LNCAP (cell line): ENCODE results near the gene SZRD1.

Source experiments
- TF ChIP-seq, protein P1 (sequence below): fragments of 450-650 bp; IDR thresholded peaks from 2 replicates; pipeline ENCODE4 v1.5.1; 2017; ENCODE audit warnings: mild to moderate bottlenecking

Gene SZRD1

DNA sequence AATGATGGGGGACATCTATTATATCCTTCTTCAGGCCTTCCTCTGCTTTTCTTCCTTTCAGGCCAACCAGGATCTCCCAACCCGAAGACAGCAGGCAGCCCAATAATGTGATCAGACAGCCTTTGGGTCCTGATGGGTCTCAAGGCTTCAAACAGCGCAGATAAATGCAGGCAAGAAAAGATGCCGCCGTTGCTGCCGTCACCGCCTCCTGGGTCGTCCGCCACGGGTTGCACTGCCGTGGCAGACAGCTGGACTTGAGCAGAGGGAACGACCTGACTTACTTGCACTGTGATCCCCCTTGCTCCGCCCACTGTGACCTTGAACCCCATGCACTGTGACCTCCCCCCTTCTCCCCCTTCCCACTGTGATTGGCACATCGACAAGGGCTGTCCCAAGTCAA, 27.9 kb downstream of the SZRD1 start:
- TF ChIP-seq, protein P1, sequence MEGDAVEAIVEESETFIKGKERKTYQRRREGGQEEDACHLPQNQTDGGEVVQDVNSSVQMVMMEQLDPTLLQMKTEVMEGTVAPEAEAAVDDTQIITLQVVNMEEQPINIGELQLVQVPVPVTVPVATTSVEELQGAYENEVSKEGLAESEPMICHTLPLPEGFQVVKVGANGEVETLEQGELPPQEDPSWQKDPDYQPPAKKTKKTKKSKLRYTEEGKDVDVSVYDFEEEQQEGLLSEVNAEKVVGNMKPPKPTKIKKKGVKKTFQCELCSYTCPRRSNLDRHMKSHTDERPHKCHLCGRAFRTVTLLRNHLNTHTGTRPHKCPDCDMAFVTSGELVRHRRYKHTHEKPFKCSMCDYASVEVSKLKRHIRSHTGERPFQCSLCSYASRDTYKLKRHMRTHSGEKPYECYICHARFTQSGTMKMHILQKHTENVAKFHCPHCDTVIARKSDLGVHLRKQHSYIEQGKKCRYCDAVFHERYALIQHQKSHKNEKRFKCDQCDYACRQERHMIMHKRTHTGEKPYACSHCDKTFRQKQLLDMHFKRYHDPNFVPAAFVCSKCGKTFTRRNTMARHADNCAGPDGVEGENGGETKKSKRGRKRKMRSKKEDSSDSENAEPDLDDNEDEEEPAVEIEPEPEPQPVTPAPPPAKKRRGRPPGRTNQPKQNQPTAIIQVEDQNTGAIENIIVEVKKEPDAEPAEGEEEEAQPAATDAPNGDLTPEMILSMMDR = no peak

DNA sequence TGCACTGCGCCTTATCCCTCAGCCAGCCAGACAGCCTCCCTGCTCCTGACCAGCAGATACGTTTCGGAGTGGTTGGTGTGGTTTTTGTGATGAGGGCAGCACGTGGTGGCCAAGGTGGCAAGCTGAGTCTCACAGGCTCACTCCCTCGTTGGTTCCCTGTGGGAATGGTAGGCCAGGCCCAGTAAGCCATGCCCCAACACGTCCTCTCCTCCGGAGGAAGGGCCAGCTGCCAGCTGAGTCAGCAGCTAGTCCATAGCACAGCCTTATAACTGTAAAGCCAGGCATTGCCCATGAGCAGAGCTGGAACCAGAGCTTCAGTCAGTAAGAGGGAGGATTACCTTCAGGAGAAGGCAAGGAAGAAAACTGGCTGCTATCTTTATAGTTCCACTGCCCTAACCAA, 29.5 kb downstream of the SZRD1 start:
- TF ChIP-seq, protein P1 = no peak

DNA sequence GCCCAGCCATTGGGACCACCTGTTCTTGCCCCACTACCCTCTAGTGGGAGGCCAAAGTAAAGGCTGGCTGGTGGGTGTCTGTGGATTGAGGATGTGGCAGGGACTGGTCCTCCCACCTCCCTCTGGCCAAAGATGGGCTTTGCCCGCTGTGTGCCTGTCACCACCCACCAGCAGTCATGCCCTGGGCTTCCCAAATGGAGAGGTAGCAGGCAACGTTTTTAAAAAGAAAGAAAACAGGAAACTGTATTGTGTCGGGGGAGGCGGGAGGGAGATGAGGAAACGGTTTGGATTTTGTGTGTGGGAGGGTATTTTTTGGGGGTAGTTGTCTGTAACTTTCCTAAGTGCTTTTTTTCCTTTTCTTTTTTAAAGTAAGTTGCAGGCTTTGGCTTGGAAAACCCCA, 30.1 kb downstream of the SZRD1 start:
- TF ChIP-seq, protein P1 = no peak

DNA sequence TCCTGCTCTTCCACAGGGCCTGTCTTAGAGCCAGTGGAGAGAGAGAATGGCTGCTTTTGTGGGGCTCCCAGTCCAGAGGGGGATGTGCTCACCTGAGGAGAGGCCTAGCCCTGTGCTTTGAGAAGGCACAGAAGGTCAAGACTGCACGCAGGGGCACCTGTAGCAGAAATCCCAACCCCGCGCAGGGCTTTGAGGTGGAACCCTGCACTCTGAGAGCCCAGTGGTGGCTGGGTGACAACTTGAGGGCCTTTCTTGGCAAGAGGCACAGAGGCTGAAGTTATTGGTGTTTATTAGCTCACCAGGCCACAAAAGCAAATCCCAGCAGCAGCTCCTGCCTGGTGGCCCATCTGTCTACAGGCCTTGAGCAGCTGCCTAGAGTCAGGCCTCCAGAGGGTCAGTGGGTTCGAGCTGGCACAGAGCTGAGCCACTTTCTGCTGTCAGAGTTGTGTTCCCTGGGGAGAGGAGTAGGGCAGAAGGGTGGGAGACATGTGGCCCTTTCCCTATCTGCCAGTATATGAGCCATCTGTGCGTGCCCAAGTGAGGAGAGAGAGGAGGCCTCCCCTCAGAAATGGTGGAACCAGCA, 31.4 kb downstream of the SZRD1 start:
- TF ChIP-seq, protein P1 = no peak

DNA sequence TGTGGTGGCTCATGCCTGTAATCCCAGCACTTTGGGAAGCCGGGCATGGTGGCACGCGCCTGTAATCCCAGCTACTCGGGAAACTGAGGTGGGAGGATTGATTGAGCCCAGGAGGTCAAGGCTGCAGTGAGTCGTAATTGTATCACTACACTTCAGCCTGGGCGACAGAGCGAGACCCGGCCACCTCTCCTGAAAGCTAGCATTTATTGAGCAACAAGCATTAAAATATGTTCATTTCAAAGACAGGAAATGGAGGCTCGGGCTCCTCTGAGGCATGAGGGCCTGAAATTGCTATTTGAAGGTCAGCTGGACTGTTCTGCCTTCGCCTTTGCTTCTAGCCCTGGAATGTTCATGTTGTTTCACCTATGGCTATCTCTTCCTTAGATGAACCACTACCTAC, 35.7 kb downstream of the SZRD1 start:
- TF ChIP-seq, protein P1 = no peak

DNA sequence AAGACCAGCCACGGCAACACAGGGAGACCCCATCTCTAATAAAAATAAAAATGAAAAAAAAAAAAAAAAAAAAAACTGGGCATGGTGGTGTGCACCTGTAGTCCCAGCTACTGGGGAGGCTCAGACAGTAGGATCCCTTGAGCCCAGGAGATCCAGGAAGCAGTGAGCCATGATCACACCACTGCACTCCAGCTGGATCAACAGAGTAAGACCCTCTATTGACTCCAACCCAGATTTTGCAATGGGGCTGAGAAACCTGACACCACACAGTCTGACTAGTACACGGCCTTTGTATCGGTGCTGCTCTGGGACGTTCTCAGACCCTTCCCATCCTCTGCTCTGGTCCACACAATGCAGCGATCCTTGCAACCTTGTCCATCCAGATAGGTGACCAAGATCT, 38.4 kb downstream of the SZRD1 start:
- TF ChIP-seq, protein P1 = no peak

DNA sequence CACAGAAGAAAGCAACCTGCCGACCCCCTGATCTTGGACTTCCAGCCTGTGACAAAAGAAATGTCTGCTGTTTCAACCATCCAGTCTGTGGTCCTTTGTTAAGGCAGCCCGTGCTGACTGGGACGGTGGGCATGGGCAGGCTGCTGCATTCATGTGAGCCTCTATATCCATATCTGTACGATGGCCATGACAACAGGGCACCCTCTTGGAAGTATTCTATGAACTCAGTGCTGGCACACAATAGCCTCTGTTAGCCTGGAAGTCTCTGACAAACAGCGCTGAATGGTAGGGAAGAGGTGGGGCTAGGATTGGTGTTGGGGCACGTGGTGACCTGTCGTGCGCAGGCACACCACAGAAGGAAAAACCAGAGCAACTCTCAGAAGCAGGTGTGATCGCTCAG, 39.8 kb downstream of the SZRD1 start:
- TF ChIP-seq, protein P1 = no peak

DNA sequence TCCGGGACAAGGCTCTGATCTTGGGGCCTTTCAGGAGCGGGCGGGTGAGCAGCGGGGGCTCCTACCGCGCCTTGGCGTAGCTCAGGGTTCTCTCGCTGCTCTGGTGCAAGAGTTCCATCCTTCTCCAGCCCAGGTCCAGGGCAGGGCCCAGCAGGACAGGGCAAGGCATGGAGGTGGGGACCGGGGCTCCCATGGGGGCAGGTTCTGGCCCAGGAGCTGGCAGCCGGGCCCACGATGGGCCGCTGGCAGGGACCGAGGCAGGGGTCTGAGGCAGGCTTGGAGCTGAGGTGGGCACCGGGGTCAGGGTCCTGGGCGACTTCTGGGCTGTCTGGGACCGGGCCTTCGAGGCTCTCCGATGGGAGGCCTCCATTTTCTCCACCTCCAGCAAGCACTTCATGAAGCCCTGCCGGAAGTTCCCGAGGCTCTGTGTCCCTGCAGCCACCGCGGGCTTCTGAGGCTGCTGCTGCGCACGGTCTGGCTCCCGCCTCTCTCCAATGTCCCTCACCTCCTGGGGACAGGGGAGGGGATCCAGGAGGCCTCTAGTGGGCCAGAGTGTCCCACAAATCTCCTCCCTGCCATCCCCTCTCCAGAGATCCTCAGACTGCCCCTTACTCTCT, 42.6 kb downstream of the SZRD1 start:
- TF ChIP-seq, protein P1 = no peak
